MM.1S (cell line): Measurements from ENCODE around the gene CEACAM7.

Experiments used
- DNase-seq: peaks from one replicate; pipeline ENCODE4 v3.0.0-alpha.2; 2015
- H2AFZ ChIP-seq: fragments of 300-600 bp; sonication (generic); 2 replicates; pipeline ENCODE4 v1.6.0; 2016; ENCODE audit warnings: antibody characterized with exemption, low read length
- H3F3A ChIP-seq: fragments of 300-600 bp; sonication (generic); 2 replicates; pipeline ENCODE4 v1.6.1; 2016; ENCODE audit warnings: mild to moderate bottlenecking, antibody characterized with exemption, low read length, moderate library complexity, mixed read lengths; ENCODE audit not compliant: insufficient read depth
- H3K27ac ChIP-seq: fragments of 300-600 bp; sonication (generic); 2 replicates; pipeline ENCODE4 v1.5.1; 2016; ENCODE audit warnings: mild to moderate bottlenecking, low read length
- H3K27me3 ChIP-seq: fragments of 300-600 bp; sonication (generic); replicated peaks from 2 replicates; pipeline ENCODE4 v1.6.0; 2016; ENCODE audit warnings: low read length; ENCODE audit not compliant: insufficient read depth
- H3K36me3 ChIP-seq: fragments of 300-600 bp; sonication (generic); replicated peaks from 2 replicates; pipeline ENCODE4 v1.6.1; 2016; ENCODE audit warnings: mild to moderate bottlenecking, low read length, mixed read lengths; ENCODE audit not compliant: insufficient read depth
- H3K4me1 ChIP-seq: fragments of 300-600 bp; sonication (generic); 2 replicates; pipeline ENCODE4 v1.6.1; 2016; ENCODE audit warnings: low read length, mixed read lengths
- H3K4me2 ChIP-seq: fragments of 300-600 bp; sonication (generic); 2 replicates; pipeline ENCODE4 v1.6.0; 2016; ENCODE audit warnings: low read depth, low read length
- H3K4me3 ChIP-seq: fragments of 300-600 bp; sonication (generic); 2 replicates; pipeline ENCODE4 v1.5.1; 2016; ENCODE audit warnings: low read length, mixed read lengths
- H3K79me2 ChIP-seq: fragments of 300-600 bp; sonication (generic); 2 replicates; pipeline ENCODE4 v1.6.1; 2016; ENCODE audit warnings: mixed run types, low read length, mixed read lengths
- H3K9ac ChIP-seq: fragments of 300-600 bp; sonication (generic); 2 replicates; pipeline ENCODE4 v1.6.1; 2016; ENCODE audit warnings: low read length, mixed read lengths
- H3K9me2 ChIP-seq: fragments of 300-600 bp; sonication (generic); replicated peaks from 2 replicates; pipeline ENCODE4 v1.6.1; 2016; ENCODE audit warnings: mild to moderate bottlenecking, low read length, mixed read lengths; ENCODE audit not compliant: insufficient read depth
- H3K9me3 ChIP-seq: fragments of 300-600 bp; sonication (generic); replicated peaks from 2 replicates; pipeline ENCODE4 v1.6.1; 2016; ENCODE audit warnings: mild to moderate bottlenecking, low read length, mixed read lengths; ENCODE audit not compliant: insufficient read depth
- H4K20me1 ChIP-seq: fragments of 300-600 bp; sonication (generic); 2 replicates; pipeline ENCODE4 v1.6.1; 2016; ENCODE audit warnings: mild to moderate bottlenecking, low read length, moderate library complexity, mixed read lengths; ENCODE audit not compliant: insufficient read depth
- EZH2 ChIP-seq: fragments of 300-600 bp; sonication (generic); optimal IDR thresholded peaks from 2 replicates; pipeline ENCODE3; 2017; ENCODE audit warnings: low read depth, mild to moderate bottlenecking, antibody characterized with exemption, low read length, mixed read lengths
- EZH2phosphoT487 ChIP-seq: fragments of 300-600 bp; sonication (generic); IDR thresholded peaks from 2 replicates; pipeline ENCODE4 v1.6.1; 2018; ENCODE audit warnings: antibody characterized with exemption, low read length
- TF ChIP-seq, protein P1 (sequence below): fragments of 300-600 bp; sonication (generic); IDR thresholded peaks from 2 replicates; pipeline ENCODE4 v1.5.1; 2016; ENCODE audit warnings: antibody characterized with exemption, low read length, mixed read lengths

CEACAM7 gene

DNA sequence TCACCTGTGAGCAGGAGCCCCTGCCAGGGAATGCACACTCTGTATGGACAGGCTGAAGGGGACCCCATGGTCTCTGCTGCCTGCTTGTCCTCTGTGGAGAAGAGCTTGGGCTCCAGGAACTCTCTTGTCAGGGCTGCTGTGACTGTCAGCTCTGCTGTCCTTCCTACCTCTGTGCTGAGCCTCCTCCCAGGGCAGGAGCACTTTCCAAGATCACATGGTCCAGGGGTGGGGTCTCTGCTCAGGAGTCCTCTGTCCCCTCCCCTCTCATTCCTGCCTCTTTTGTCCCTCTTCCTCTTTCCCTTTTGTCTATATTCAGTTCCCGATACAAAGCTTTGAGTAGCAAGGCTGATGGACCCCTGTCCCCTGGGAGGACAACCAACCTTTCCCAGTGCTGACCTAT, at the start of gene CEACAM7:
CEACAM7 (minus strand) TSS at position 173 of the 400 bp plus-strand sequence; CDS start at position 68, 105 bp downstream.
- no peak within 1 kb of the TSS for H3K27ac ChIP-seq
- H3K27me3 ChIP-seq, result peaks cover 73% of the 10 kb centered on the region
- H4K20me1 ChIP-seq, result no peaks in the 10 kb centered on the region
- H3K4me3 ChIP-seq, result no peak within 1 kb of the TSS
- DNase-seq, result no peak
- TF ChIP-seq EZH2phosphoT487 (no peak), EZH2 (no peak)
- TF ChIP-seq, protein P1, sequence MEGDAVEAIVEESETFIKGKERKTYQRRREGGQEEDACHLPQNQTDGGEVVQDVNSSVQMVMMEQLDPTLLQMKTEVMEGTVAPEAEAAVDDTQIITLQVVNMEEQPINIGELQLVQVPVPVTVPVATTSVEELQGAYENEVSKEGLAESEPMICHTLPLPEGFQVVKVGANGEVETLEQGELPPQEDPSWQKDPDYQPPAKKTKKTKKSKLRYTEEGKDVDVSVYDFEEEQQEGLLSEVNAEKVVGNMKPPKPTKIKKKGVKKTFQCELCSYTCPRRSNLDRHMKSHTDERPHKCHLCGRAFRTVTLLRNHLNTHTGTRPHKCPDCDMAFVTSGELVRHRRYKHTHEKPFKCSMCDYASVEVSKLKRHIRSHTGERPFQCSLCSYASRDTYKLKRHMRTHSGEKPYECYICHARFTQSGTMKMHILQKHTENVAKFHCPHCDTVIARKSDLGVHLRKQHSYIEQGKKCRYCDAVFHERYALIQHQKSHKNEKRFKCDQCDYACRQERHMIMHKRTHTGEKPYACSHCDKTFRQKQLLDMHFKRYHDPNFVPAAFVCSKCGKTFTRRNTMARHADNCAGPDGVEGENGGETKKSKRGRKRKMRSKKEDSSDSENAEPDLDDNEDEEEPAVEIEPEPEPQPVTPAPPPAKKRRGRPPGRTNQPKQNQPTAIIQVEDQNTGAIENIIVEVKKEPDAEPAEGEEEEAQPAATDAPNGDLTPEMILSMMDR, result no peak
- H3K79me2 ChIP-seq, result no peaks in the 10 kb centered on the region
- no peaks in the 10 kb centered on the region for H3F3A ChIP-seq
- H3K36me3 ChIP-seq, result no peaks in the 10 kb centered on the region
- no peak within 1 kb of the TSS for H3K9ac ChIP-seq
- H3K4me1 ChIP-seq, result no peaks in the 10 kb centered on the region
- no peak within 1 kb of the TSS for H2AFZ ChIP-seq
- no peak within 1 kb of the TSS for H3K4me2 ChIP-seq
- no peaks in the 10 kb centered on the region for H3K9me2 ChIP-seq
- H3K9me3 ChIP-seq, result no peaks in the 10 kb centered on the region

DNA sequence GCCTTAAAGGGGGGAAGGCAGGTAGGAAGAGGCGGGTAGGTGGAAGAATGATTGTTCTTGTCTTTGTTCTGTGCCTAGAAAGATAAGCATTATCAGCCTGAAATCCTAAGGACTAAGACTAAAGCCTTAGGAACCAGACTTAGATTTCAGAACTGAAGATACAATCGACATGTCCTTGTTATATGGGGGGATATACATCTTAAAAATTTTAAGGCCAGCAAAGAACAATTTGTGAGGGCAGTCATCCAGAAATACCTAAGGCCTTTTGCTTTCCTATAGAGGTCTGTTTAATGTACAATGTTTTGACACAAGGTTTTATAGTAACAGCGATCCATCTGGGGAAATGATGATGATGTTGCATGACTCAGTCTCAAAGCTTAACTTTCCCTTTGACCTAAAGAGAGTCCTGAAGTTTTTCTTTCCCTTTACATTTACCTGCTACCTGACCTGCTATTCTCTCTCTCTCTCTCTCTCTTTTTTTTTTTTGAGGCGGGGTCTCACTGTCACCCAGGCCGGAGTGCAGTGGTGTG, 47.1 kb upstream of the CEACAM7 start:
- no peaks in the 10 kb centered on the region for H3K79me2 ChIP-seq
- H3K9ac ChIP-seq, result no peak overlapping the region
- H3K4me3 ChIP-seq, result no peak overlapping the region
- TF ChIP-seq, protein P1, result no peak
- TF ChIP-seq EZH2phosphoT487 (no peak), EZH2 (no peak)
- no peaks in the 10 kb centered on the region for H4K20me1 ChIP-seq
- H2AFZ ChIP-seq, result no peak overlapping the region
- no peak overlapping the region for H3K4me2 ChIP-seq
- DNase-seq, result no peak
- H3K36me3 ChIP-seq, result no peaks in the 10 kb centered on the region
- H3K27ac ChIP-seq, result no peak overlapping the region
- no peaks in the 10 kb centered on the region for H3K9me2 ChIP-seq
- H3F3A ChIP-seq, result no peaks in the 10 kb centered on the region
- no peaks in the 10 kb centered on the region for H3K4me1 ChIP-seq
- H3K9me3 ChIP-seq, result no peaks in the 10 kb centered on the region
- peaks cover 88% of the 10 kb centered on the region for H3K27me3 ChIP-seq

DNA sequence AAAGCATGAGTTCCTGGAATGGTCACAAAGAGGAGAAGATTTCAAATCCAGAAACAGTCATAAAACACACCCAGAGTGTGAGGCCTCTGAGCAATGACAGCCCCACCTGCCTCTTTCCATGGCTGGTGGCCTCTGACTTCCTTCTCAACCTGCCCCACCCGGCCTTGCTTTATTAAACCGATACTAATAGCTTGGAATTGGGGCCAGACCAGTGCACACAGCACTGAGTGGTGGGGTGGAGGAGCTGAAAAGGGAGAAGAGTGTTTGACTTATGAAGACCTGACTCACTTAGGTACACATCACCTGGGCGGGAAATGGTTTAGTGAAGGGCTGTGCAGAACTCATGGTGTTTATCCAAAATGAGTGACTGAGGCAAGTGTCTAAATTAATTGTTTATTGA, 46.5 kb upstream of the CEACAM7 start:
- Histone ChIP-seq H3K79me2 (no peaks in the 10 kb centered on the region), H3K4me2 (no peak overlapping the region), H3K36me3 (no peaks in the 10 kb centered on the region), H4K20me1 (no peaks in the 10 kb centered on the region), H2AFZ (no peak overlapping the region), H3K9me2 (no peaks in the 10 kb centered on the region), H3K4me1 (no peaks in the 10 kb centered on the region), H3F3A (no peaks in the 10 kb centered on the region), H3K4me3 (no peak overlapping the region), H3K27ac (no peak overlapping the region), H3K27me3 (peaks cover 88% of the 10 kb centered on the region), H3K9me3 (no peaks in the 10 kb centered on the region), H3K9ac (no peak overlapping the region)
- no peak for DNase-seq
- TF ChIP-seq, protein P1, result no peak
